ES-I3 (cell line): ENCODE measurements around the gene ABCC4.

ENCODE experiments used
- H3K36me3 ChIP-seq: 2 replicates; pipeline ENCODE4 v1.6.1; 2013; ENCODE audit warnings: mild to moderate bottlenecking, low read length, control low read depth, moderate library complexity; ENCODE audit not compliant: insufficient read depth
- H3K4me1 ChIP-seq: 2 replicates; pipeline ENCODE4 v1.6.1; 2013; ENCODE audit warnings: mild to moderate bottlenecking, control low read depth, low read length; ENCODE audit not compliant: insufficient read depth
- H3K9ac ChIP-seq: 2 replicates; pipeline ENCODE4 v1.6.1; 2013; ENCODE audit warnings: low read depth, mild to moderate bottlenecking, low read length, moderate library complexity
- H3K9me3 ChIP-seq: 2 replicates; pipeline ENCODE4 v1.6.1; 2013; ENCODE audit warnings: mild to moderate bottlenecking, low read length, moderate library complexity; ENCODE audit not compliant: control insufficient read depth, insufficient read depth

The ABCC4 gene

DNA sequence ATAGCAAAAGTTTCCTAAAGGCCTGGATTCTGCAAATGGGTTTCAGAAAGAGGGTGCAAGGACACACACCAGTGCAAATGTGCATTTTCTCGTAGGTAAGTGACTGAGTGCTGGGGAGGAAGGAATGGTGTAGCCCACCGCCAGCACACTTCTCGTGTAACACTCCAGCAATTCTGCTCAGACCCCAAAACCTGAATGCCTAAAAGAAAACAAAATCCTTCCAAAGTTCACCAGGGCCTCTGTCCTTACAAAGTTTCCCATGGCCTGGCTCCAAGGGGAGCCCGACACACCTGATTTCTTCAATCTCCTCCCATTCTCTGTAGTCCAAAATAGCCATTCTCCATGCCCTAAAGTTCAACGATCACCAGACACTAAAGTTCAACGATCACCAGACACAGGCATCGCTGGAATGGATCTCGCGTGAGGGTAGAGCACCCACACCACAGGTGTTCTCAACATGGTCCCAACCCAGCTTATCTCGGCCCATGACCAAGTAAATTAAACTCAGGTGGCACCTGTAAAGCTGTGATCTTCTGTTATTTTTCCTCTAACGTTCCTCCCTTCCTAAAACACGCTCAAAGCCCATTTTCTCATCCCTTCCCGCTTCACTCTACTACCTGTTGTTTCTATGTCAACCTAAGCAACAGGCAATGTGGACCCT lies 46.0 kb downstream of the ABCC4 start:
- no peaks in the 10 kb centered on the region for H3K9me3 ChIP-seq
- no peaks in the 10 kb centered on the region for H3K4me1 ChIP-seq
- no peak overlapping the region for H3K9ac ChIP-seq
- H3K36me3 ChIP-seq = no peaks in the 10 kb centered on the region

DNA sequence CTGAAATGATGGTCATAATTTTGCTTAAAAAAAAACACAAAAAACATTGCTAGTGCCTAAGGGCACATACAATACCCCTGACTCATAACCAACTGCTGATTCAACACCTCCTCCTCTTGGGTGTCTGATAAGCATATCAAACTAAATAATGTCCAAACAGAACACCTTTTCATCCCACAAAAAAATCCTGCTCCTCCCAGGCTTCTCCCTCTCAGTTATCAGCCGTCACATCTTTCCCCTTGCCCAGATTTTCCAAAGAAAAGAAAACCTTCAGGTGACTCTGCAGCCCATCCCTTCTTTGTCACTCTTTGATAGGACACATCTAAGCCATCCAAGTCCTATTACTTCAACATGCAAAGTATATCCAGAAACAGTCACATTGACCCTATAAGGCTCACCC lies 46.9 kb downstream of the ABCC4 start:
- Histone ChIP-seq H3K36me3 (no peaks in the 10 kb centered on the region), H3K9me3 (no peaks in the 10 kb centered on the region), H3K9ac (no peak overlapping the region), H3K4me1 (no peaks in the 10 kb centered on the region)

DNA sequence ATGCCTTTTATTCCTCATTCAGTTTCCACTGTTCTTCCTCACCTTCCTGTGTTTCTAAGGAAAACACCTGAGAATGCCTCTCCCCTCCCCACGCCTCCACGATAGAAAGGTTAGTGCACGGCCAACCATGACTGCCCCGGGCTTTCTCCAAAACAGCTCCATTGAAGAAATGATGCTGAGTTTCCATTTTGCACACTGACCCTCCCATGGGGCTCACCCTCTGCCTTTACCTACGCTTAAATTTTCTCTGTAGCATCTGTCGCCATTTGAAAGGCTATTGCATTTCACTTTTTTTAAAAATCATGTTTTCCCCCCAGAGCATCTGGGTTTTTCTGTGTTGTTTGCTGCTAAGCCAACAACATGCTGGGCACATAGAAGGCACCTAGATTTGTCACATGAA lies 48.2 kb downstream of the ABCC4 start:
- no peaks in the 10 kb centered on the region for H3K36me3 ChIP-seq
- H3K9me3 ChIP-seq = no peaks in the 10 kb centered on the region
- H3K4me1 ChIP-seq = no peaks in the 10 kb centered on the region
- no peak overlapping the region for H3K9ac ChIP-seq

DNA sequence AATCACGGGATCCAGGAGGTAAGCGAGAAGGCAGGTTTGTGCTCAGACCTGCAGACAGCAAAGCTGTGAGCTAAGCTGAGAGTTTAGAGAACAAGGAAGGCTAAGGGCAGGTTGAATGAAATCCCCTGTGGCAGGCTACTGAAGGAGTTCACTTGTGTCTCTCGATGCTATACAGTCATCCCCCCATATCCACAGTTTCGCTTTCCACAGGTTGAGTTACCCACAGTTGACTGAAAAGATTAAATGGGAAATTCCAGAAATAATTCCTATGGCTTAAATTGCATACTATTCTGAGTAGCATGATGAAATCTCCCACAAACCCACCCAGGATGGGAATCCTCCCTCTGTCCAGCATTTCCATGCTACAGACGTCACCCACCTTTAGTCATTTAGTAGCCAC lies 49.6 kb downstream of the ABCC4 start:
- no peaks in the 10 kb centered on the region for H3K9me3 ChIP-seq
- no peak overlapping the region for H3K9ac ChIP-seq
- H3K36me3 ChIP-seq = no peaks in the 10 kb centered on the region
- H3K4me1 ChIP-seq = no peaks in the 10 kb centered on the region

DNA sequence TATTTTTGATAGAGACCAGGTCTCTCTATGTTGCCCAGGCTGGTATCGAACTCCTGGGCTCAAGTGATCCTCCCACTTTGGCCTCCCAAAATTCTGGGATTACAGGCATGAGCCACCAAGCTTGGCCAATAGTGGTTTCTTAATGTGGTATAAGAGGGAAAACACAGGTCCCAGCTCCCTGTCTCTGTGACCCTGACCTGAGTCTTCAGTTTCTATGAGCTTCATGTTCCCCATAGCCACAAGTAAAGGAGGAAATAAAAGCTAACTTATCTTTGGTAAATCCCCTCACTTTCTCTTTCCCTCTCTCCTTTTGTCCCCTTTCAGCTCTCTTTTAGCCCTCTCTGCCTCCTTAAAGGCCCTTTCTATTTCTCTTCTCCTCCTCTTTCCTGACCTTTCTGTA lies 50.3 kb downstream of the ABCC4 start:
- no peak overlapping the region for H3K9ac ChIP-seq
- H3K4me1 ChIP-seq = no peaks in the 10 kb centered on the region
- H3K36me3 ChIP-seq = no peaks in the 10 kb centered on the region
- H3K9me3 ChIP-seq = no peaks in the 10 kb centered on the region

DNA sequence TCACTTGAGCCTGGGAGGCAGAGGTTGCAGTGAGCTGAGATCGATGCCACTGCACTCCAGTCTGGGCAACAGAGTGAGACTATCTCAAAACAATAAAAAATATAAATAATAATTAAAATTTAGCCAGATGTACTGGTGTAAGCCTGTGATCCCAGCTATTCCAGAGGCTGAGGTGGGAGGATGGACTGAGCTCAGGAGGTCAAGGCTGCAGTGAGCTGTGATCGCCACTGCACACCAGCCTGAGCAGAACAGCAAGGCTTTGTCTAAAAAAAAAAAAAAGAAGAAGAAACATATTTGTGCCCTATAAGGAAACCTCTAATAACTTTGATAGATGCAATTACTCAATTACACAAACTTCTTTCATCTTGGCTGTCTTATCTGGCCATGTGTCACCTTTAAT lies 52.3 kb downstream of the ABCC4 start:
- Histone ChIP-seq H3K9ac (no peak overlapping the region), H3K9me3 (no peaks in the 10 kb centered on the region), H3K36me3 (no peaks in the 10 kb centered on the region), H3K4me1 (no peaks in the 10 kb centered on the region)

DNA sequence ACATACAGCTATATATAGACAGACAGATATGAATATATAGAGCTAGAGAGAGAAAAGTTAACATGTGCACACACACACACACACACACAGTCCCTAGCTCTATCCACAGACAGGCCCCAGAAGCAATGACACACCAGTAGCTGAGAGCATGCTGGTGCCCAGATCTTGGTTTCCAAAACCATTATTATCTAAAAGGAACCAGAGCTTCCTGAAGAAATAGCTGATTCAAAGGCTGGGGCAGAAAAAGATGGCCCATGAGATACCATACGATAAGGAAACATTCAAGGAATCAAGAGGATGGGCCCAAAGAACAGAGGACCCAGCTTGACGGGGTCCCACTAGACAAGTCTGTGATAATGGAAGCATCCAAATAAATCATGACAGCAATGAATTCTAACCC lies 53.4 kb downstream of the ABCC4 start:
- Histone ChIP-seq H3K4me1 (no peaks in the 10 kb centered on the region), H3K9me3 (no peaks in the 10 kb centered on the region), H3K9ac (no peak overlapping the region), H3K36me3 (no peaks in the 10 kb centered on the region)

DNA sequence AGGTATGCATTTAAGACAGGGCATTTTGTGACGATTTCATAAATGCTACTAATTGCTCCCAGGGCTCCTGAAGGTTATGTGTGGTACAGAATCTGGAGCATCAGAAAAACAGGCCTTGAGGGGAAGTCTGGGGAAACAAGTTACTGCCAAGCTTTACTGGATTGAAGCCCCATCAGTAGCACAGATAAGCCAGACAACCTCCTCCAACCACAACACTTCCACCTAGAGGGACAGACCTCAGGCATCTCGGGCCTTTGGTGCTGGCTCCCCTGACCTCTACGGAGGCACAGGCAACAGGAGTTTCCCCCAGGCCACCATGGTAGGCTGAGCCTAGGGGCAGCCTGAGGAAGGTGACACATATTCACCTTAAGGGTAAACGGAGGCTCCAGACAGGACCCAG lies 54.1 kb downstream of the ABCC4 start:
- no peaks in the 10 kb centered on the region for H3K4me1 ChIP-seq
- H3K9me3 ChIP-seq = no peaks in the 10 kb centered on the region
- H3K9ac ChIP-seq = no peak overlapping the region
- H3K36me3 ChIP-seq = no peaks in the 10 kb centered on the region

DNA sequence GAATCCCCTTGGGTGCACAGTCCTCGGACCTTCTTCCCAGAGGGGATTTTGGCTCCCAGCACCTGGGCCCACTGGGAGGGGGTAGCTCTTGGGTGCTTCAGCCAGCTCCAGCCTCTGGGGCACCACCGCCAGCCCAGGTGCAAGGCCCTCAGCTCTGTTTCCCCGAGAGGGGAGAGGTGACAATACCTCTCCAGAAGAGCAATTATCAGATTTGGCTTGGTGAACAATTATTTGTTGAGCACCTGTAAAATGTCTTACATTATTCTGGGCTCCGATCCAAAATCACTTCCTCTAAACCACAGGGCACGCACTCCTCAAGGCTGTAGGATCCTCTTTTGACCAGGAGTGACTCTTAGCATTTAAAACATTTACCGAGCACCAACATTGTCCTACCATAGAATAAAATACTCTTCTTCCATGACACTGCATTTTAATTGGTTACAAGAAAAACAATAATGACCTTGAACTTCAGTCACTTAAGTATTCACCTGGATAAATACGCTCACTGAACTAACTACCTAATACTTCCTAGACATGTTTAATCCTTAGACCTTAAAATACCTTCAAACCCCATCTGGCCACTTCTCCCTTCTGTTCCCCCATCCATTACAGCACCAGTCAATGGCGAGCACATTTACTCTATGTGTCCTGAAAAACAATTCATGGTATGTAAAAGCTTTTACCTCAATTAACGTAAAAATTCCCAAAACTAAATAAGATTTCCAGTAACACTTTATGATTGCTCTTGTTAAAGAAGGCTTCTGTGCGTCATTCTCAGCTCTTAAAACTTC lies 54.8 kb downstream of the ABCC4 start:
- no peak overlapping the region for H3K9ac ChIP-seq
- H3K36me3 ChIP-seq = no peaks in the 10 kb centered on the region
- H3K9me3 ChIP-seq = no peaks in the 10 kb centered on the region
- no peaks in the 10 kb centered on the region for H3K4me1 ChIP-seq

DNA sequence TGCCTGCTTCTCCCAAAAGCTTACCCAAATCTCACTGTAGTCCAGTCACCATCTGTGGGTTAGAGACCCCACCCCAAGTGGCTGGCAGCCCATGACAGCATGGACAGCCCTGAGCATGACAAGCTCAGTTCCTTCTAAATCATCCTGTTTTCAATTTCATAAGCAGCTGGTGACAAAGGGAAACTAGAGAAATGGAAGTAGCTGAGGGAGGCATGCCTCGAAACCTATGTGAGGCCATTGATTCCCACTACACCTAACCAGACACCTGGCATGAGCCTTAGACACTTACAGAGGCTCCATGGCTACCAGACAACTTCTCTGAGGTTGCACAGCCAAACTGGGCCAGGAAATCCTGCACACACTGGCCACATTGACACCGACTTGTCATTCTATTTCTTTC lies 56.2 kb downstream of the ABCC4 start:
- Histone ChIP-seq H3K9me3 (no peaks in the 10 kb centered on the region), H3K9ac (no peak overlapping the region), H3K4me1 (no peaks in the 10 kb centered on the region), H3K36me3 (no peaks in the 10 kb centered on the region)

DNA sequence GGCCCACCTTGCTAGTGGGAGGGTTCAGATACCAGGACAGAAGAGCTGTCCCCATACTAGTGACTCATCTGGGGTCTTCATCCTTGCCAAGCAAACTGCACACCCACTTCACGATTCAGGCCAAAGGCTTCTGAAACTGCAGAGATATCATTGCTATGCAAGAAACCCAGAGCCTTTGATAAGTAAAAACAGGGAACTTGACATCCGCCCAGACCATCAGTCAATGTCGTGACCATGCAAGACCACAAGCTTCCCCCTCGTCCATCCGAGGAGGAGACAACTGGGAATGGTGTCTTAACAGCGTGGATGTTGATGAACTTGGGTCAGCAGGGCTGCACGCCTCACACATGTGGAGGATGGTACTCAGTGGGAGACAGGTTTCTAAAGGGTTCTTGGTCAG lies 58.0 kb downstream of the ABCC4 start:
- Histone ChIP-seq H3K4me1 (no peaks in the 10 kb centered on the region), H3K9me3 (no peaks in the 10 kb centered on the region), H3K36me3 (no peaks in the 10 kb centered on the region), H3K9ac (no peak overlapping the region)

DNA sequence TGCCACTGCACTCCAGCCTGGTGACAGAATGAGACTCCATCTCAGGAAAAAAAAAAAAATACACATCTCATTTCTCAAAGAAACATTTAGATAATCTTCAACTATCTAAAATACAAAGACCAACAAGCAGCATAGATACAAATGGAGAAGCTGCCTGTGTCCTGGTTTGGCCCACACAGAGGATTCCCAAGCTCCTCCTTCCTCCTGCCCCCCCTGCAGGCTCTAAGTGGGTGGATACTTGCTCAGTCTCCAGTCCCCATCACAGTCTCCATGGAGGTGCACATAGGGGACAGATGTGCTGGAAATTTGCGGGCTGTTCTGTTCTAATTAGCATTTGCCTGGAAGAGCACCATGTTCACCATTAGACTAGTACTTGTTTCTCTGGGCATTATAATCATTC lies 59.9 kb downstream of the ABCC4 start:
- H3K9me3 ChIP-seq = no peaks in the 10 kb centered on the region
- H3K9ac ChIP-seq = no peak overlapping the region
- no peaks in the 10 kb centered on the region for H3K36me3 ChIP-seq
- no peaks in the 10 kb centered on the region for H3K4me1 ChIP-seq

DNA sequence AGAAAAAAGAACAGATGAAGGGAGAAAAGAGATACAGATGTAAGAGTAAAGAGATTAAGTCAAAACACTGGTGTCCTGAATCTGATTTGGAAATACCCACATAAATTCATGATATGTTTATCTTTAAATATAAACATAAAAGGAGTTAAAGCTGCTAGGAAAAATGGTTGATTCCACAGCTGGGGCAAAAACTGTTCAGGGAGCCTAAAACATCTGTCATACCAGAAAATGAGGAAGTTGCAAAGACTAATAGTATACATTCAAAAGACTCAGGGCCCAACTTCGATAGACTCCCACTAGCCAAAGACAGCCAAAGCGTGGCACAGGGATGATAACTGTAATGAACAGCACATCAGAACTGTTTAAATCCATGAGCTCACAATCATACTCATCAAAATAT lies 62.0 kb downstream of the ABCC4 start:
- H3K9ac ChIP-seq = no peak overlapping the region
- H3K9me3 ChIP-seq = no peaks in the 10 kb centered on the region
- no peaks in the 10 kb centered on the region for H3K36me3 ChIP-seq
- 0 out of 2 replicates have a peak, but pooled peaks cover 2% of the 10 kb centered on the region for H3K4me1 ChIP-seq

DNA sequence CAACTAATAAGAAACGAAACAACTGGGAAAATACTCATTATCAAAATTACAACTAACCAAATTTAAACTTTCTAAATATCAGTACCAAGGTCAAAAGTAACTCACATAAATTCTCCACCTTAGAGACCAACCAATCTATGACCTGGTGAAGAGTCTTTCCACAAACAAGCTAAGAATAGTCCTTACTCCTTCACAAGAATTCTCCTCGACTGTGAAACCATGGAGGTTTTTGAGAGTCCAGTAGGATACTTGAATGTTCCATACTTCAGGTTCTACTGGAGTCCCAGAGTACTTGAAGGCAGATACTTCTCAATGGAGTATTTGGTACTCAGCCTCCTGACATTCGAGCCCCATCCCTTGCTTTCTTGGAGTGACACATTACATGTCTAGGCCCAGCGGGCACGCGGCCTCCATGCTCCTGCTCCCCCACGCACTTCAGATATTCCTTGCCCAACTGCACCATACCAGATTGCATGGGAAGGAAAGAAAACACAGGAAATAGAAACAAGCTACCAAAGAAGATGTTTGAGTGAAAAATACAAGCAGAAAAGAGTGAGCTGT lies 63.9 kb downstream of the ABCC4 start:
- Histone ChIP-seq H3K4me1 (0 out of 2 replicates have a peak, but pooled peaks cover 2% of the 10 kb centered on the region), H3K9me3 (no peaks in the 10 kb centered on the region), H3K9ac (no peak overlapping the region)

DNA sequence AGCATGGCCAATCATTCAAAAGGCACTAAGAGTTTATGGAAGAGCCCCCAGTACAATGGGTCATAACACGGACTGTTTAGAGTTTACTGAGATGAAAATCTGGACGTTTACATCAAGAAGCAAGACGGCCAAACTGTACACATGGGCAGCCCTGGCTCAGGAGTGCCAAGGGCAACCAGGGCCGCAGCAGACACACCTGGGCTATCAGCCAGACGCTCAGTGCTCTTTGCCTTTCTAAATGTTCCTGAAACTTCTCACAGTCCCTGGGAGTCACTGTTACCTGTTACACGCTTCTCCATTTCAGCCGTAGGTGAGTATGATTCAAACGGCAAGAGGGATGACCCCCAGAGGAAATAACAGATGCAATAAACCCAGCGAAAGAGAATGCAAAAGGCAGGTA lies 64.5 kb downstream of the ABCC4 start:
- Histone ChIP-seq H3K36me3 (no peaks in the 10 kb centered on the region), H3K9me3 (no peaks in the 10 kb centered on the region), H3K4me1 (0 out of 2 replicates have a peak, but pooled peaks cover 2% of the 10 kb centered on the region), H3K9ac (no peak overlapping the region)

More for the DNA sequence above, 63.9 kb downstream of the ABCC4 start:
- H3K36me3 ChIP-seq = no peaks in the 10 kb centered on the region
